Measurements from ENCODE around the gene CTTN.

DNA sequence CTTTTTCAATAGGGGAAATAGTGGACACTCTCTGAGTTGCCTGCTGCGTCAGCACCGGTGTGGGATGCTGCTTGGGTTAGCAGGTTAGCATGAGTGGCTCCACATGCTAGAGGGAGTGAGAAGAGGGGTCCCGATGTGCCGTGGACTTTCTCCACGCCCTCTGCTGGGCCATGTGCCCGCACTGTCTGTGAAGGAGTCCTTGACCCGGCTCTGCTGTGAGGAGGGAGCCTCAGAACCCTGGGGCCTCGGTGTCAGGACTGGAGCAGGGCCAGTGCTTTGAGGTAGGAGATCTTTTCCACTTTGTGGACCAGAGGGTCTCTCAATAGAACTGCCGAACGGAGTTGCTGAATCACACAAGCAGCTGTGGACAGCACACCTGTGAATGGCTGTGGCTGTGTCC is 14.8 kb downstream of the CTTN start:
- TF ChIP-seq, protein P1, sequence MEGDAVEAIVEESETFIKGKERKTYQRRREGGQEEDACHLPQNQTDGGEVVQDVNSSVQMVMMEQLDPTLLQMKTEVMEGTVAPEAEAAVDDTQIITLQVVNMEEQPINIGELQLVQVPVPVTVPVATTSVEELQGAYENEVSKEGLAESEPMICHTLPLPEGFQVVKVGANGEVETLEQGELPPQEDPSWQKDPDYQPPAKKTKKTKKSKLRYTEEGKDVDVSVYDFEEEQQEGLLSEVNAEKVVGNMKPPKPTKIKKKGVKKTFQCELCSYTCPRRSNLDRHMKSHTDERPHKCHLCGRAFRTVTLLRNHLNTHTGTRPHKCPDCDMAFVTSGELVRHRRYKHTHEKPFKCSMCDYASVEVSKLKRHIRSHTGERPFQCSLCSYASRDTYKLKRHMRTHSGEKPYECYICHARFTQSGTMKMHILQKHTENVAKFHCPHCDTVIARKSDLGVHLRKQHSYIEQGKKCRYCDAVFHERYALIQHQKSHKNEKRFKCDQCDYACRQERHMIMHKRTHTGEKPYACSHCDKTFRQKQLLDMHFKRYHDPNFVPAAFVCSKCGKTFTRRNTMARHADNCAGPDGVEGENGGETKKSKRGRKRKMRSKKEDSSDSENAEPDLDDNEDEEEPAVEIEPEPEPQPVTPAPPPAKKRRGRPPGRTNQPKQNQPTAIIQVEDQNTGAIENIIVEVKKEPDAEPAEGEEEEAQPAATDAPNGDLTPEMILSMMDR (IDR thresholded peaks at IDR 0.05; ENCODE audit: insufficient read depth, low read length), result no peak
- no peak for TF ChIP-seq GABPA (IDR thresholded peaks at IDR 0.05; ENCODE audit: low read depth)

Measured in HL-60 (cell line).